Measurements from ENCODE around the gene CTSD. TPM values are rescaled to one million over a fixed set of nuclear protein-coding genes. Genes with fewer than 3 reads are reported as not detected.

CTSD gene
- polyA plus RNA-seq, 1 donor from 2014 or later, result 30.5 TPM

DNA sequence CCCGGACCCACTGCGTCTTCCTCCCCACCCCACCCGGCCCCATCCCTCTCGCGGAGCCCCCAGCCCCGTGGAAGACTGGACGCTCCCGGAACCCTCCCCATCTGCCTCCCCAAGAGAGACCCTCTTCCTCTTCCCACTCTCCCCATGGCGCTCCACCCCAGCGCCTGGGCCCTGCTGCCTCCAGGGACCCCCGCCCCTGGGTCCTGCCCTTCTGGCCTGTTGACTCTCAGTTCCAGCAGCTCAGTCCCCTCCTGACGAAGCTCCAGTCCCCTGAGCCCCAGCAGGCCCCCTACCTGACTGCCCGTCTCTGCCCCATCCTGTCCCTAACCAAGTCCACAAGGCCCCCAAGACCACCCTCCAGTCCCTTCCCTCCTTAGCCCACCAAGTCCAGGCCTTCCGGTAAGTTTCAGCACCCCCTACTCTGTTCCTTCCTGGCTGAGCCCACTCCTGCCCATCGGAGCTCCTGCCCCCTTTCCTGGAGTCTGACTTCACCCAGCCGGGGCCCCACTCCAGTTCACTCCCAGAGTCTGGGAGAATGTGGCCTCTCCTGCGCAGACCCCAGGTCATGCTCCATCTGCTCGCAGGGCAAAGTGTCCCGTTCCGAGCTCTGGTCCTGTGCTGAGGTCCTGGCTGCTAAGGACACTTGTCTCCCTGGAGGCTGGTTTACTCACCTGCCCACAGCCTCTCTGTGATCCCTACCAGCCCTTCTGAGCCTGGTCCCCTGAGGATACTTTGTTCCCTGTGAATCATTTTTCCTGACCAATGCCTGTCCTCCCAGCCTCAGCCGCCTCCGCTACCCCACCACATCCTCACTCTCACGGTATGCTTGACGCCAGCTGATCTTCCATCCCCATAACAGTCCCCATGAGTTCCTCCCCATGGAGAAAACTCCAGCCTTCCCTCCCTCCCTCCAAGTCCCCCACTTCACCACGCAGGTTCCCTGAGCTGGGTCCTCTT is 14.1 kb downstream of the CTSD start:
- peak overlapping the region; percentile 44 for H3K9ac ChIP-seq (ENCODE audit: low read length)
- H3K36me3 ChIP-seq (ENCODE audit: insufficient read depth, low read length), result no peaks in the 10 kb centered on the region
- H3K4me2 ChIP-seq (ENCODE audit: low read length), result no peak overlapping the region
- TF ChIP-seq TAF1 (IDR thresholded peaks at IDR 0.05; ENCODE audit: low read depth) (no peak), RAD21 (conservative IDR thresholded peaks at IDR 0.05) (no peak), EP300 (conservative IDR thresholded peaks at IDR 0.05; ENCODE audit: poor library complexity, severe bottlenecking) (no peak), MXI1 (conservative IDR thresholded peaks at IDR 0.05; ENCODE audit: poor library complexity, severe bottlenecking) (no peak), SMC3 (conservative IDR thresholded peaks at IDR 0.05; ENCODE audit: poor library complexity) (no peak), EZH2 (IDR thresholded peaks at IDR 0.05; ENCODE audit: borderline replicate concordance, insufficient read depth, low read length, poor library complexity, severe bottlenecking) (no peak), POLR2AphosphoS5 (IDR thresholded peaks at IDR 0.05) (no peak)
- TF ChIP-seq, protein P1, sequence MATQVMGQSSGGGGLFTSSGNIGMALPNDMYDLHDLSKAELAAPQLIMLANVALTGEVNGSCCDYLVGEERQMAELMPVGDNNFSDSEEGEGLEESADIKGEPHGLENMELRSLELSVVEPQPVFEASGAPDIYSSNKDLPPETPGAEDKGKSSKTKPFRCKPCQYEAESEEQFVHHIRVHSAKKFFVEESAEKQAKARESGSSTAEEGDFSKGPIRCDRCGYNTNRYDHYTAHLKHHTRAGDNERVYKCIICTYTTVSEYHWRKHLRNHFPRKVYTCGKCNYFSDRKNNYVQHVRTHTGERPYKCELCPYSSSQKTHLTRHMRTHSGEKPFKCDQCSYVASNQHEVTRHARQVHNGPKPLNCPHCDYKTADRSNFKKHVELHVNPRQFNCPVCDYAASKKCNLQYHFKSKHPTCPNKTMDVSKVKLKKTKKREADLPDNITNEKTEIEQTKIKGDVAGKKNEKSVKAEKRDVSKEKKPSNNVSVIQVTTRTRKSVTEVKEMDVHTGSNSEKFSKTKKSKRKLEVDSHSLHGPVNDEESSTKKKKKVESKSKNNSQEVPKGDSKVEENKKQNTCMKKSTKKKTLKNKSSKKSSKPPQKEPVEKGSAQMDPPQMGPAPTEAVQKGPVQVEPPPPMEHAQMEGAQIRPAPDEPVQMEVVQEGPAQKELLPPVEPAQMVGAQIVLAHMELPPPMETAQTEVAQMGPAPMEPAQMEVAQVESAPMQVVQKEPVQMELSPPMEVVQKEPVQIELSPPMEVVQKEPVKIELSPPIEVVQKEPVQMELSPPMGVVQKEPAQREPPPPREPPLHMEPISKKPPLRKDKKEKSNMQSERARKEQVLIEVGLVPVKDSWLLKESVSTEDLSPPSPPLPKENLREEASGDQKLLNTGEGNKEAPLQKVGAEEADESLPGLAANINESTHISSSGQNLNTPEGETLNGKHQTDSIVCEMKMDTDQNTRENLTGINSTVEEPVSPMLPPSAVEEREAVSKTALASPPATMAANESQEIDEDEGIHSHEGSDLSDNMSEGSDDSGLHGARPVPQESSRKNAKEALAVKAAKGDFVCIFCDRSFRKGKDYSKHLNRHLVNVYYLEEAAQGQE (IDR thresholded peaks at IDR 0.05; ENCODE audit: borderline replicate concordance), result no peak
- TF ChIP-seq, protein P2, sequence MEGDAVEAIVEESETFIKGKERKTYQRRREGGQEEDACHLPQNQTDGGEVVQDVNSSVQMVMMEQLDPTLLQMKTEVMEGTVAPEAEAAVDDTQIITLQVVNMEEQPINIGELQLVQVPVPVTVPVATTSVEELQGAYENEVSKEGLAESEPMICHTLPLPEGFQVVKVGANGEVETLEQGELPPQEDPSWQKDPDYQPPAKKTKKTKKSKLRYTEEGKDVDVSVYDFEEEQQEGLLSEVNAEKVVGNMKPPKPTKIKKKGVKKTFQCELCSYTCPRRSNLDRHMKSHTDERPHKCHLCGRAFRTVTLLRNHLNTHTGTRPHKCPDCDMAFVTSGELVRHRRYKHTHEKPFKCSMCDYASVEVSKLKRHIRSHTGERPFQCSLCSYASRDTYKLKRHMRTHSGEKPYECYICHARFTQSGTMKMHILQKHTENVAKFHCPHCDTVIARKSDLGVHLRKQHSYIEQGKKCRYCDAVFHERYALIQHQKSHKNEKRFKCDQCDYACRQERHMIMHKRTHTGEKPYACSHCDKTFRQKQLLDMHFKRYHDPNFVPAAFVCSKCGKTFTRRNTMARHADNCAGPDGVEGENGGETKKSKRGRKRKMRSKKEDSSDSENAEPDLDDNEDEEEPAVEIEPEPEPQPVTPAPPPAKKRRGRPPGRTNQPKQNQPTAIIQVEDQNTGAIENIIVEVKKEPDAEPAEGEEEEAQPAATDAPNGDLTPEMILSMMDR (IDR thresholded peaks at IDR 0.05; ENCODE audit: poor library complexity, severe bottlenecking), result no peak
- H3K9me3 ChIP-seq (ENCODE audit: low read length), result no peaks in the 10 kb centered on the region
- peak overlapping the region; percentile 66 for H3K4me3 ChIP-seq (ENCODE audit: low read length)
- H2AFZ ChIP-seq (ENCODE audit: low read depth, low read length), result no peak overlapping the region
- peaks cover 36% of the 10 kb centered on the region for H3K27me3 ChIP-seq (ENCODE audit: insufficient read depth, low read depth, low read length)
- H3K27ac ChIP-seq (ENCODE audit: low read length), result no peak overlapping the region
- H3K79me2 ChIP-seq (replicated peaks; ENCODE audit: insufficient read depth, low read length), result no peaks in the 10 kb centered on the region
- no peaks in the 10 kb centered on the region for H4K20me1 ChIP-seq (ENCODE audit: insufficient read depth)
- no peaks in the 10 kb centered on the region for H3K9me2 ChIP-seq (ENCODE audit: insufficient read depth, low read length)
- H3F3A ChIP-seq (ENCODE audit: insufficient read depth, low read length, poor library complexity, severe bottlenecking), result no peaks in the 10 kb centered on the region

DNA sequence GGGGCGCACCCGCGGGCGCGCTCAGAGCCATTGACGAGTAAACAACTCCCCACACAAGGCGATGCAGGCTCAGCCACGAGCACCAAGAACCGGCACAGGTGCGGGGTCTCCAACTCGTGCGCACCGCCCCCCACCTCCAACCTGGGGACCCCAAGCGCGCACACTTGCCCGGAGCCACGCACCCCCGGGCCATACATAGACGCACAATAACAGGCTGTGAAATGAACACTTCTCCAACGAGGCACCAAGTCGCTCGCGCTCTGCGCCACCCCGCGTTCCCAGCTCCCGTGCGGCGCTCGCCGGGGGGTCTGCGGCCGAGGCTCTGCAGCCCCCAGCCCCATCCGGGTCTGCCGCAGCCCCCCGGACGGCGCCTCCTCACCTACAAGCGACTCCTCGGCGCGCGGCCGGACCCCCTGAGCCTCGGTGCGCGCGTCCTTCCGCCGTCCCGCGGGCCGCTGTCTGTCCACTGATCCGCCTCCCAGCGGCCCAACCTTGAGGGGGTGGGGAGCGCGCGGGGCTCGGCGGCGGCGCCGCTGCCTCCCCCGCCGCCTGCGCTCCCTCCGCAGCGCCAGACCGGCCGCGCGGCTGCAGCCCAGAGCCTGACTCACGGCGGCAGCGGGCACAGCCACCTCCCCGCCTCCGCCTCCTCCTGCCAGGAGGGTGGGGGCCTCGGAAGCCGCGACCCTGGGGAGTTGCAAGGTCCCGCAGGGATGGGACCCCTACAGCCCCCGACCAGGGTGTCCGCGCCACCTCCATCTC is 14.9 kb downstream of the CTSD start:
- H3K4me3 ChIP-seq (ENCODE audit: low read length), result peak overlapping the region; percentile 66
- no peaks in the 10 kb centered on the region for H3K9me2 ChIP-seq (ENCODE audit: insufficient read depth, low read length)
- no peaks in the 10 kb centered on the region for H4K20me1 ChIP-seq (ENCODE audit: insufficient read depth)
- no peaks in the 10 kb centered on the region for H3K79me2 ChIP-seq (replicated peaks; ENCODE audit: insufficient read depth, low read length)
- no peaks in the 10 kb centered on the region for H3K9me3 ChIP-seq (ENCODE audit: low read length)
- peaks cover 36% of the 10 kb centered on the region for H3K27me3 ChIP-seq (ENCODE audit: insufficient read depth, low read depth, low read length)
- no peaks in the 10 kb centered on the region for H3K36me3 ChIP-seq (ENCODE audit: insufficient read depth, low read length)
- H3K9ac ChIP-seq (ENCODE audit: low read length), result peak overlapping the region; percentile 44
- no peaks in the 10 kb centered on the region for H3F3A ChIP-seq (ENCODE audit: insufficient read depth, low read length, poor library complexity, severe bottlenecking)
- H3K4me2 ChIP-seq (ENCODE audit: low read length), result peak overlapping the region; percentile 19
- no peak for TF ChIP-seq POLR2AphosphoS5 (IDR thresholded peaks at IDR 0.05)
- TF ChIP-seq MXI1 (conservative IDR thresholded peaks at IDR 0.05; ENCODE audit: poor library complexity, severe bottlenecking), result peak; percentile 24
- H3K27ac ChIP-seq (ENCODE audit: low read length), result no peak overlapping the region
- H2AFZ ChIP-seq (ENCODE audit: low read depth, low read length), result no peak overlapping the region

All from neural cell (in vitro differentiated cells).